HG02885 (cell line): Measurements from ENCODE around the gene TMEM43.

ENCODE experiments used
- ATAC-seq: cut with Tn5 transposase; IDR thresholded peaks from one replicate; pipeline ENCODE4 v1.9.1; 2021; ENCODE audit warnings: mild to moderate bottlenecking; ENCODE audit not compliant: unreplicated experiment, poor library complexity

TMEM43 gene

DNA sequence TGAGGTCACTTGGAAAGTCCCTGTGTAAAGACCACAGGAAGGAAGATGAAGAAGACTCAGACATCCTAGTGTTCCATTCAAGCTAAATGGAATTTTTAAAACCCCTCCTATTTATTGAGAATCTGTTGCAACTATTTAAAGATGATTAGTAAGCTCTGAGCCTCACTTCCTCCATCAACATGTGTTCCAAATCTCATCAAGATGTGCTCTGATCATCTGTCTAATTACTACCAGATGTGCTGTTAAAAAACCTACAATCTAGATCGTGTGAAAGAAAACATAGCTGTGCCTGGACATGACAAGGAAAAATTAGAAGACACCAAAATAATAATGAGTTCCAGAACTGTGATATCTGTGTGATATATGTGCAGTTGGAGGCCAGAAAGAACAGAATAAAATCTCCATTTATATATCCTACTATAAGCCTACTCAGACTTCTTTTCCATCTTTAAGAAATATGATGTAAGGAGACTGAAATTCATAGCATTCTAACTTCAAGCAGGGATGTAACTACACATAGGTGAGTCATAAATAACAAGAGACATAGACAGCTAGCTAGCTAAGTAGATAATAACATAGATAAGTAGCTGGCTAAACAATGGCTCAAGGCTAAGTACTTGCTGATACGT, 45.8 kb downstream of the TMEM43 start:
- ATAC-seq, result no peak

DNA sequence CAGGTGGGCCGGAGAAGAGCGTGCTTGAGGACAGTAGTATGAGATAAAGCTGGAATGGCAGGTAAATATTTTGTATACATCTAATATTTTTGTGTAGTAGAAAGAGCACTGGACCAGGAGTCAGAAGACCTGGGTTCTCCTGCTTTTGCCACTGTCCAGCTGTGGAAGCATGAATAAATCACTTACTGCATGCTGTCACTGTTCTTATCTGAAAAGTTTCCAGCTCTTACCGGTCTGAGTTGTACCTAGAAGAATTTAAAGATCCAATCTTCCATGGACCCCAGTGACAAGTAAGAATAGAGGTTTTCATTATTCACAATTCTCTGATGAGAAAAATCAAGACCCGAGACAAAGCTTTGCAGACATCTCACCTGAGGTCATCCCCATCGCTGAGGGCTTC, 47.6 kb downstream of the TMEM43 start:
- no peak for ATAC-seq

DNA sequence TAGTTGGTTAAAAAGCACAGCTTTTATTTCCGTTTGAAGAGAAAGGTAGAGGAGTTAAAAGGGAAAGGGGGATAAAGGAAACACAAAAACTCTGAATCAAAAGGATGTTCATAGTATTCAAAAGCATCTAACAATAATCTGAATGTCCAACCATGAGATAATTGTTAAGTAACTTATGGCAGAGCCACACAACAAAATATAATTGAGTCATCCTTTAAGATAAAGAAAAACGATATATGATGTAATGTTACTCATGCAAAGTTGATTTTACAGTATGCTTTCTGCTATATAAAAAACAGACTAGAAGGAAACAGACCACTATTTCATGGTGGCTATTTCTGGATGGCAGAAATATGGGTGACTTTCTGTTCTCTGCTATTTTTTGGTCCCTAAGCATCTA, 49.6 kb downstream of the TMEM43 start:
- ATAC-seq, result no peak

DNA sequence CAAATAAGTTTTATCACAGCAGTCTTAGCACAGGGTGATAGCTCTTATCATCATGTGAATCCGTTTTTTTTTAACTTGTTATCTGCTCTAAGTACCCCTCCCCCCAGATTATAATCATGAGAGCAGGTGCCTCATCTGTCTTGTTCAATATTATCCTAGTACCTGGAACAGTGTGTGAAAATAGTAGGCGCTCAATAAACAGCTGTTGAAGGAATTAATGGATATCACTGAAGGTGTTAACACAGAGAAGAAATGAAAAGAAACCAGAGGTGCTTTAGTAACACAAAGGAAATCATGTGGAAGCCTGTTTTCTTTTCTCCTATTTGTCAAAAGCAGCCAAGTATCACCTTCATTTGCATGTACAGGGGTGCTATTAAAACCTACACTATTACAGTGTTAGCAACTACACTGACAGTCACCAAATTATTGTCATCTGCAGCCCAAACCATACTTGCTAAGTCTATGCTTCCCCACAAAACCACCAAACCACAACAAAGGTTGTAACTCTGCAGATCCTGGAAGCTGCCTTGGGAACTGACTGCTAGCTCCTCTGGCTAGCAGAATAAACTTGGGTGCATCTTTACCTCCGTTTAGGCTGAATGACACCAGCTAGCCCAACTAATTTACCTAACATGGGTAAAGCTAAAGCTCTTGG, 50.7 kb downstream of the TMEM43 start:
- ATAC-seq, result no peak

DNA sequence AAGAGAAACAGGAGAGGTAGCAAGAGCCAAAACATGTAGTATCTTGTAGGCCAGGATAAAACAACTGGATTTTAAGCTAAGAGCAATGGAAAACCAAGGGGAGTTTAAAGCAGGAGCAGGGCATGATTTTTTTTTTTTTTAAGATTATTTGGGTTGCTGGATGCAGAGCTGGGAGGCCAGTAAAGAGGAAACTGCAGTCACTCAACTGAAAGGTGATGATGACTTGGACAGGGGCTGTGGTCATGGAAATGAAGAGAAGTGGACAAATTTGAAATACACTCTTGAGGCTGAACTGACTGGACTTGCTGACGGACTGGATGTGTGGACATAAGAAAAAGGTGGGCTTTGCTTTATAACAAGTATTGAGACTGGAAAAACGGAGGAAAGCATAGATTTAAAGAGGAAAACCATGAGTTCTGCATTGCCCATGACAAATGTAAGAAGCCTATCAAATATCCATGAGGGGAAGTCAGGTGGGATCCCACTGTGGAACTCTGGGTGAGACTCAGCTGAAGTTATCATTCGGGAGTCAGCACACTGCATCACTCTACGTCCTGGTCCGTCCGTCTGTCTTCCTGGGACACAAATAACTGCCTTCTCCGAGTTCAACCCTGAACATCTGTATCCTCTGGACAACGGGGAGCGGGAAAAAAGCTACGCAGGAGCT, 52.9 kb downstream of the TMEM43 start:
- peak; percentile 11 for ATAC-seq

DNA sequence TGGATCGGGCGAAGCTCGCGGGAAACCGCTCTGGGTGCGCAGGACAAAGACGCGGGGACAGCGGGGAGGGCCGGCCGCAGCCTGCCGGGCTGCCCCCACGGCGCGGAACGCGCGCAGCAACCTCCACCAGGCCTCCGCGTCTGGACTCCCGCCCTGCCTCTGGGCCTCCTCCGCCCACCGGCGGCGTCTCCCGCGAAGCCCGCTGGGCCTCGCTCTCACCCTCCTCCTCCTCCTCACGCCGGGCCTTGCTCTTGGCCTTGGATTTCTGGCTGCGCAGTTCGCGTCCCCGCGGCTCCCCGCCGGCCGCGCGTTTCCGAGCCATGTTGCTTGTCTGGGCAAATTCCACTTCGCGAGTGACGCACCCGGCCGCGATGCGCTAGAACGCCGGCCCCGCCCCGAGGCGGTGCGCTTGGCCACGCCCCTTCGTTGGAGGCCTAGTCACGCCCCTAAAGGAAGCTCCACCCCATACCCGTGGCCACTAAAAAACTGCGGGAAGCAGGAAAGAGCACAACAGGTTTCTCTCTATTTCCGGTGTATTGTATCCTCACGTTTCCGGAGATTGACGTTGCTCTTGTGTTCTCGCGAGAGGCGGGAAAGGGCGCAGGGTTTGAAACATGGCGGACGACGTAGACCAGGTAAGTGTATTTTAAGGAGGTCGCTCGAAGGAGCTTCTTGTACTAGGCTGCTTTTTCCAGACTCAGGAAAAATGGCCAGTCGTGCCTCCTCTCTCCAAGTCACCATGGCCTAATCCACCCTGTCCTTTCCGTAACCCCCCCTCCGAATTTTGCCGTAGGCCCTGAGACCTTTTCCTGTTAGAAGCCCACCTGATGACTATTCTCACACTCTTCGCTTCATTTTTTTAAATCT, 53.6 kb downstream of the TMEM43 start, which contains the start of the genes LSM3 and XPC:
Gene LSM3 (plus strand): TSS at position 571 of the 867 bp plus-strand sequence. CDS start 44 bp downstream, at position 615.
Gene XPC (minus strand): TSS at position 355 of the 867 bp plus-strand sequence. CDS start 33 bp downstream, at position 322.
- peak; percentile 90 for ATAC-seq

DNA sequence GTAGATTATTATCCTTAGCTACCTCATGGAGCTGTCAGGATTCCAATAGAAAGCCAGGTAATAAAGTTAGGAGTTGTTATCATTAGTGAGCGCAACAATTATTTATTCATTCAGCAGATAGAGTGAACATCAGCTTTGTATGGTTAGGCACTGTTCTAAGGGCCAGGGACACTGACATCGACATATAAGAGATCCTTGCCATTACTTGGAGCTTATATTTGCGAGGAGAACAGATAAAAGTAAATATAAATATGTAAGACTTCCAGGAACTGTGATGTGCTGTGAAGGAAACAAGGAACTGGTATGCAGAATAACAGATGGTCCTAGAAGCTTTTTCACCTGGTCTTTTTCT, 54.2 kb downstream of the TMEM43 start:
- no peak for ATAC-seq

DNA sequence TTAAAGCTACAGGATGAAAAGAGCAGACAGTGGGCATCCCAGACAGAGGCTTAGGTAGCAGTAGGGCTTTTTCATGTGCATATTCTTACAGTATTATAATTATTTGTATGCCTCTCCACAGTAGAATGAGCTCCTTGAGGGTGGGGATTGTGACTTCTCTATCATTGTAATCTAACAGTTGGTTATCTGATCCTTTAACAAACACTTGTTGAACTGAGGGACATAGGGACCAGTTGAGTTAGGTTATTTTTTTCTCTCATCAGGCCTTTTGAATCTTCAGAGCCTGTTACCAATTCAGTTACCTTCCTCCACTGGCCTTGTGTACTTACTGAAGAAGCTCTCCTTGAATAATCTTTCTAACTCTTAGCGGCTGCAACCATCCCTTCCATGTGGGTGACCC, 54.9 kb downstream of the TMEM43 start:
- no peak for ATAC-seq

DNA sequence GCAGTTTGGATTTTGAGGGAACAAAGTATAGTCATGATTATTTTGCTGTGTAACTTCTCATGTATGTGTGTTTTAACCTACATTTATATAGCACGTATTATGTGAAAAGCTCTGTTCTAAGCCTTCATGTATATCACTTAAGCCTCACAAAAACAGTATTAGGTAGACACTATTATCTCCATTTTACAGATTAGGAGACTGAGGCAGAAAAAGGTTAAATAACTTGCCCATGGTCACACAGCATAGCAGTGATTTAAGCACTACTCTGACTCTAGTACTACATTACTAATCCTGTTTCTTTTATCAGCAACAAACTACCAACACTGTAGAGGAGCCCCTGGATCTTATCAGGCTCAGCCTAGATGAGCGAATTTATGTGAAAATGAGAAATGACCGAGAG, 56.4 kb downstream of the TMEM43 start:
- ATAC-seq, result no peak

DNA sequence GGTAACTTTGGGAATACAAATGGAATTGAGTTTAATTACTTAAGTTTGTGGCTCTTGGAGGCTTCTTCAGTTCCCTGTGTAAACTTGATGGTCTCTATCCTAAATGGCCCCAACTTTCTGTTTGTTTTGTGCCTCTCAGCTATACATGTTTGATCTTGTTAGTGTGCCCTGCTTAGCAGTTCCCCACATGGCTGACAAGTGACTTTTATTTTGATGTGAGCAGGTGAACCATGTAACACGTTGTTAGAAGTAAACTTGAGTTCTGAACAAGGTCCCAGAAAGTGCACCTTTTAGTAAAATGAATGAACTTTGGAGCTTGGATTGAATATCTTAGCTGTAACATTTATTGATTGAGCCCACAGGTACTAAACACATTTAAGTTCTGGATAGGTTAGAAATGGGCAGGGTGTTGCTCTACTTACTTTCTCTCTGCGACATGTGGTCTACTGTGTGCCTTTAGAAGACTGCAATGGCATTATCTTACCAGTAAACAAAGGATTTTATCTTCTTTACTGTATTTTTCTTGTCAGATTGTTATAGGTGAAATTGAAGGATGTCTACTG, 58.2 kb downstream of the TMEM43 start:
- ATAC-seq, result no peak

DNA sequence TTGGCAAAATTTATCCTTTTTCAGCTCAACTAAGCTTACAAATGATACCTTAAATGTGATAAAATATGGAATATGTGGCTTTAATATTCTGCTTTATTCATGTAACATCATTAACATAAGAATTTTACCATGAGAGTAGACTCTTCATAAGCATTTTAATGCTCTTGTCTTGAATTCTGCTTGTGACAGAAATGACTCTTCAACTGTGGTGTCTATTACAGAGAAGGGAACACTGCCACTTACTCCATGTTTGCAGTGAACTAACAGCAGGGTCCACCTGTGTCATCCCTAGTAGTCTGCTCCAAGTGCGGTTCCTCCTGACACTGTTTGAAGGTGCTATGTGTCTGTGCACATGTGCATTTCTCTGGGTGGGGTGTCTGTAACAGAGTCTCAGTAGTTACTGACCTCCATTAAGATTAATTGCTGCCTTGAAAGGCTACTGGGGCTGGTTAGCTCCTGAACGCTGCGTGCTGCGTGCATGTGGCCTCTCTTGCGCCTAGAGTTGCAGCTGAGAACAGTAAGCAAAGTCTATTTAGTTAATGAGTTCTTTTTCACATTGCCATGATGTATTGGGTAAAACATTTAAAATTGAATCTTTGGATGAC, 62.1 kb downstream of the TMEM43 start:
- no peak for ATAC-seq

DNA sequence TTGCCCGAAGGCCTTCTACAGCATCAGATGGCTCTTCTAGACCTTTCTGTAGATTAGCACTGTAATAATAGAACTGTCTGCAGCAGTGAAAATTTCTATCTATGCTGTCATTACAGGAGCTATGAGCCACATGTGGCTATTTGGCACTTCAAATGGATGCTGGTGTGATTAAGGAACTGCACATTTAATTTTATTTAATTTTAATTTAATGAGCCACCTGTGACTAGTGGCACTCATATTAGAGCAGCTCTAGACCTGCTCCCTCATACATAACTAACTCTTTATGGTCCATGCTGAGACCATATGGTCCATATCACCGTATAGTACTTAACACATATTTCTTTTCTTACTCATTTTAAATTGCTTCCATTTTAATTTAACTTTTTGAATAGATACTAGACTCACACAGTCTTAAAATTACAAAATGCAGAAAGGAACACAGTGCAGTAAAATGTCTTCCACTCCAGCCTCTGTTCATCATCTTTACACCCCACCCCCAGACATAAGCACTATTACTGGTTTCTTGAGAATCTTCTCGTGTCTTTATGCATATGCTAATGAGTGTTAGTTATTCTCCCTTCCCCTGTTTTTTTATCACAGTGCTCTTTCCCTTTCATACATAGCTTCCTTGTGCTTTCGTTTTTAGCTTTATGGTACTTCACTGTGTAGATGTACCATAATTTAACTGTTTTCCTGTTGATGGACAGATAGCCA, 63.3 kb downstream of the TMEM43 start:
- no peak for ATAC-seq
